Activated CD8-positive, alpha-beta memory T cell treated with anti-CD3 and anti-CD28 coated beads, Interleukin-2, amount 50 U/mL, for 24 hours (primary cell): ENCODE measurements around the gene CPA1.
"Not testable (repeated sequence)": the region's sequence is repeated elsewhere in the genome, so short reads cannot be mapped to it uniquely, and the experiment has no call there.

ENCODE experiments used
- DNase-seq: peaks from one replicate; pipeline ENCODE4 v3.0.0-alpha.2; 2020; ENCODE audit errors: extremely low read depth

CPA1 gene

GRCh38 chr7:130372402-130373165 is 7.7 kb upstream of the CPA1 start:
- no peak for DNase-seq

GRCh38 chr7:130374507-130374906 is 5.8 kb upstream of the CPA1 start:
- DNase-seq: no peak

- not testable (repeated sequence) for DNase-seq
These were observed 3.8 kb upstream of the CPA1 start for GRCh38 chr7:130376461-130376860.

- DNase-seq: no peak
These were observed 3.1 kb upstream of the CPA1 start for GRCh38 chr7:130377178-130377577.

GRCh38 chr7:130379019-130379418 is 1.3 kb upstream of the CPA1 start:
- no peak for DNase-seq

- no peak for DNase-seq
These were observed 768 bp upstream of the CPA1 start for GRCh38 chr7:130379532-130379920.

- no peak for DNase-seq
These were observed 664 bp downstream of the CPA1 start for GRCh38 chr7:130380861-130381455.

GRCh38 chr7:130381468-130382312 is 1.4 kb downstream of the CPA1 start:
- DNase-seq: no peak

GRCh38 chr7:130383187-130383980 is 3.1 kb downstream of the CPA1 start:
- DNase-seq: no peak

- DNase-seq: no peak
These were observed 4.1 kb downstream of the CPA1 start for GRCh38 chr7:130384371-130384801.

- DNase-seq: no peak
These were observed 4.7 kb downstream of the CPA1 start for GRCh38 chr7:130384841-130385599.

- no peak for DNase-seq
These were observed 5.3 kb downstream of the CPA1 start for GRCh38 chr7:130385600-130386066.

- DNase-seq: no peak
These were observed 6.6 kb downstream of the CPA1 start for GRCh38 chr7:130386876-130387275.

- no peak for DNase-seq
These were observed 7.0 kb downstream of the CPA1 start for GRCh38 chr7:130387306-130387627.

- no peak for DNase-seq
These were observed 7.5 kb downstream of the CPA1 start for GRCh38 chr7:130387628-130388403.

- no peak for DNase-seq
These were observed 8.4 kb downstream of the CPA1 start for GRCh38 chr7:130388671-130389070.

GRCh38 chr7:130390486-130390885 is 10.2 kb downstream of the CPA1 start:
- no peak for DNase-seq

GRCh38 chr7:130393101-130393561 is 12.8 kb downstream of the CPA1 start:
- DNase-seq: no peak

GRCh38 chr7:130393841-130394411 is 13.6 kb downstream of the CPA1 start:
- DNase-seq: no peak
